Measurements from ENCODE around the gene ACSM4. TPM values are rescaled to one million over a fixed set of nuclear protein-coding genes. Genes with fewer than 3 reads are reported as not detected.
"Not testable (repeated sequence)": the region's sequence is repeated elsewhere in the genome, so short reads cannot be mapped to it uniquely, and the experiment has no call there.

ACSM4 gene
- total and polyA plus RNA-seq, 9 of the 15 experiments (the other 6 are each of a cell fraction or from before 2014, with no cell fraction given) = not detected

GRCh38 chr12:7289743-7290142 lies 14.1 kb upstream of the ACSM4 start:
- H3K4me2 ChIP-seq (ENCODE audit: insufficient read depth, low read length) = no peak overlapping the region
- H3K9me3 ChIP-seq (replicated peaks; ENCODE audit: control insufficient read depth, insufficient read depth, low read depth, low read length) = no peaks in the 10 kb centered on the region; the same call in 1 of the 2 replicates
- no TSS peak for BruUV-seq (replicated peaks)
- H4K20me1 ChIP-seq (replicated peaks; ENCODE audit: control insufficient read depth, insufficient read depth, low read length) = no peaks in the 10 kb centered on the region
- intact Hi-C loops (cut with micrococcal nuclease) (no loop called here), in situ Hi-C loops (cut with MboI) (no loop called here)
- H3K27me3 ChIP-seq (ENCODE audit: control insufficient read depth in 2 of 2, insufficient read depth in 2 of 2, low read length in 2 of 2) = no peaks in the 10 kb centered on the region
- CTCF ChIA-PET (ENCODE audit: low intra/inter-chr PET ratio) = no interaction called here
- 60% methylated on average over 2 of the region's 2 CpGs for WGBS (ENCODE audit: insufficient coverage, low coverage, missing lambda C conversion rate)
- H3K4me1 ChIP-seq (replicated peaks in 1 of 2; ENCODE audit: control insufficient read depth in 2 of 2, insufficient read depth in 2 of 2, low read length in 2 of 2) = peaks cover 0 to 21% of the 10 kb centered on the region in 2 experiments; a peak in 3 of 5 replicates
- ATAC-seq (no peak), FAIRE-seq (no peak), DNase-seq (ENCODE audit: extremely low read depth in 1 of 4, low spot score in 3 of 4) (no peak)
- TF ChIP-seq TCFL5 (CRISPR knock-in tag; conservative IDR thresholded peaks at IDR 0.05) (no peak), ZNF507 (tag; conservative IDR thresholded peaks at IDR 0.05) (0 out of 2 replicates have a peak, but pooled peaks have one; percentile 20), SMARCB1 (IDR thresholded peaks at IDR 0.05; ENCODE audit: insufficient read length, low read depth) (no peak), ZFP36 (IDR thresholded peaks at IDR 0.05; ENCODE audit: low read depth, low read length, partially characterized antibody) (peak; percentile 77)
- H2AFZ ChIP-seq (ENCODE audit: low read depth, low read length) = no peak overlapping the region
- H3K36me3 ChIP-seq (ENCODE audit: control insufficient read depth, insufficient read depth, low read length) = no peaks in the 10 kb centered on the region
- H3K9ac ChIP-seq (ENCODE audit: insufficient read depth in 1 of 2, low read depth in 2 of 2, low read length in 2 of 2) = no peak overlapping the region
- no peaks in the 10 kb centered on the region for H3K9me1 ChIP-seq (ENCODE audit: control insufficient read depth, insufficient read depth, low read length)
- H3K27ac ChIP-seq (ENCODE audit: extremely low read depth, low read depth, low read length) = no peak overlapping the region
- POLR2A ChIA-PET = no interaction called here
- H3K4me3 ChIP-seq = no peak overlapping the region
- no peaks in the 10 kb centered on the region for H3K79me2 ChIP-seq (ENCODE audit: control insufficient read depth, insufficient read depth, low read length)

GRCh38 chr12:7290588-7290987 lies 13.3 kb upstream of the ACSM4 start:
- FAIRE-seq; in situ Hi-C loops (cut with MboI); H3K27me3 ChIP-seq (ENCODE audit: control insufficient read depth in 2 of 2, insufficient read depth in 2 of 2, low read length in 2 of 2); ATAC-seq; H3K9me1 ChIP-seq (ENCODE audit: control insufficient read depth, insufficient read depth, low read length); H3K4me2 ChIP-seq (ENCODE audit: insufficient read depth, low read length); H3K9ac ChIP-seq (ENCODE audit: insufficient read depth in 1 of 2, low read depth in 2 of 2, low read length in 2 of 2); H3K79me2 ChIP-seq (ENCODE audit: control insufficient read depth, insufficient read depth, low read length); DNase-seq (ENCODE audit: extremely low read depth in 1 of 4, low spot score in 3 of 4); H3K9me3 ChIP-seq (replicated peaks; ENCODE audit: control insufficient read depth, insufficient read depth, low read depth, low read length); H4K20me1 ChIP-seq (replicated peaks; ENCODE audit: control insufficient read depth, insufficient read depth, low read length); BruUV-seq (replicated peaks); intact Hi-C loops (cut with micrococcal nuclease); POLR2A ChIA-PET; H3K36me3 ChIP-seq (ENCODE audit: control insufficient read depth, insufficient read depth, low read length); CTCF ChIA-PET (ENCODE audit: low intra/inter-chr PET ratio); H2AFZ ChIP-seq (ENCODE audit: low read depth, low read length); H3K4me3 ChIP-seq; H3K27ac ChIP-seq (ENCODE audit: extremely low read depth, low read depth, low read length): not testable (repeated sequence)
- peaks cover 0 to 28% of the 10 kb centered on the region in 2 experiments; a peak in 3 of 5 replicates for H3K4me1 ChIP-seq (replicated peaks in 1 of 2; ENCODE audit: control insufficient read depth in 2 of 2, insufficient read depth in 2 of 2, low read length in 2 of 2)
- peak; percentile 14 for TF ChIP-seq ZFP36 (IDR thresholded peaks at IDR 0.05; ENCODE audit: low read depth, low read length, partially characterized antibody)
- peak; percentile 98 for TF ChIP-seq ZNF431 (CRISPR knock-in tag; IDR thresholded peaks at IDR 0.05)
- TF ChIP-seq TRIM24 (IDR thresholded peaks at IDR 0.05) = peak; percentile 23 to 44; a peak in 1 of 4 replicates
- 0% methylated on average over 1 of the region's 1 CpG for WGBS (ENCODE audit: insufficient coverage, low coverage, missing lambda C conversion rate)
